DMS114 treated with DMSO at 0.1 percent for 48 hours (cell line): ENCODE data around the gene MTUS2.
"Not testable (repeated sequence)": the region's sequence is repeated elsewhere in the genome, so short reads cannot be mapped to it uniquely, and the experiment has no call there.

Experiments
- DNase-seq: peaks from one replicate; lab custom pipeline; 2025; ENCODE audit not compliant: unreplicated experiment; lab: John Stamatoyannopoulos, UW

Gene MTUS2

DNA sequence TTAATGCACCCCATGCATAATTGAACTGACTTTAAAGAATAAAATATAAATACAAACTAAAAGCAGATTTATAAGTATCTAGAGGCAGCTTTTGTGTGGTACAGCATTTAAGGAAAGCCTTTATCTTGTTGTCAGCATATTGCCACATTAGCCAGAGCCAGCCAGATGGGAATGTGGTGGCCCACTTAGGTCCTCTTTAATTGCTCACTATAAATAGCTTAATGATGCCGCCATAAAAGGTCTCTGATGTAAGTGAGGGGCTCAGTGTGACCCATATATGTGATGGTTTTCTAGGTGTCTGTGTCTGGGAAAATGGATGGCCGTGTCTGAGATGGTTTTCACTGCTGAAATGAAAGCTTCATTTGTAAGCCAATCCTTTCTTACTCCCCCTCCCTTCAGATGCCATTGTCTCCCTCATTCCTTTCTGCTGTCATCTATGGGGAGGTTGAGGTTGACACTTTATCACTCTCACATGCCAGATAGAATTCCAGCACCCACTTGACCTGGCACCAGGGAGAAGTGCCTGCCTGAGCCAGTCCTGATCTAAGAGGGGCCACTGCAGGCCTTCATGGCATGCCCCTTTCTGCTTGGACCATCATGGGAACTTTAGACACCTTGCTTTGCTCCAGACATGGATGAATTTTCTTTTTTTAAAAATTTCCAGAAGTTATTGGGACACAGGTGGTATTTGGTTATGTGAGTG lies 135.3 kb downstream of the MTUS2 start:
- DNase-seq = no peak

- no peak for DNase-seq
These were observed 137.9 kb downstream of the MTUS2 start for GRCh38 chr13:28958018-28958417.

DNA sequence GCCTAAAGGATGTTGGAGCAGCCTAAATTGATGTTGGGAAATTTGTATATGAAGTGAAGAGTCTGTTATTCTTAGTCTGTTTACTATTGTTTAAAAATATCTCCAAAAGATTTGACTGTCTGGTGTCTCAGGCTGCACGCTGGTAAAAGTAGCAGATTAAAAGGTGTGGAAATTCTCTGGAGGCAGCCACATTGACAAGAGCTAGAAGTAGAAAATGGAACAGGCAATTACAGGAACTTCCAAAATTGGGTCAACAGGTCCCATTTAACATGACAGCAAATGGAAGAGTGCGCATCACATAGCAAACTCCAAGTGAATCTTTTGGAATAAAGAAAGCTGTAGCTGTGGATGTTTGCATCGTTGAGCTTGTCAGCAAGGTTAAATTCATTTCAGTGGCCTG lies 138.3 kb downstream of the MTUS2 start:
- DNase-seq = no peak

DNA sequence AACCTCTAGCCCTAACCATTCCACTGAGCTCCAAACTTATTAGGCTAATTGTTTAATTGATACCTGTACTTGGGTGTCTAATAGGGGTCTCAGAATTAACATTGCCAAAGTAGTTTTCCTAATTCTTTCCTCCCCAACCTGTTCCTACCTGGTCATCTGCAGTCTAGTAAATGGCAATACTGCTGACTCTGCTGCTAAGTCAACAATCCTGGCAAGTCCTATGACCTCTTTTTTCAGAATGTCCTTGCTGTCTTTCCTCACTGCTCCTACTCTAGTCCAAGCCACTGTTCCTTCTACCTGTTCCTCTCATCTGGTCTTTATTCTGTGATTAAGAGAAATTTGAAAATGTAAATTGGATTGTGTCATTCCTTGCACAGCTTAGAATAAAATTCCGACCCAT lies 143.9 kb downstream of the MTUS2 start:
- DNase-seq = no peak

DNA sequence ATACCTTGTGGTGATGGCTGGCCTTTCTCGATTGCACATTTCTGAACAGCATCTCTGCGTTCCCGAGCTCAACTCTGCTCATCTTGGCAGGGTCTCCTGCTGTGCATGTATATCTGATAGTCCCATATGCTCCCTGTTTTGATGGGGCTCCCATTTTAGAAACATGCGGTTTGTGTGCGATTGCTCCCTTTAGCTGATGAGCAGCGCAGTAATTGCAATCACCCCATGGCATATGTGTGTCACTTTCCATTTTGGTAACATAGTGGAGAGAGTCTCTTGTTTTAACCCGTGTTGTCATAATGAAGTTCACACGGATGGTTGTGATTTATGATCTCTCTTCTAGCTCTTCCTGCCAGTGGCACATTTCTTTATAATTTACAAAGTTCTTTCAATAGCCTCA lies 144.7 kb downstream of the MTUS2 start:
- no peak for DNase-seq

GRCh38 chr13:28967029-28967915 lies 147.1 kb downstream of the MTUS2 start:
- no peak for DNase-seq

DNA sequence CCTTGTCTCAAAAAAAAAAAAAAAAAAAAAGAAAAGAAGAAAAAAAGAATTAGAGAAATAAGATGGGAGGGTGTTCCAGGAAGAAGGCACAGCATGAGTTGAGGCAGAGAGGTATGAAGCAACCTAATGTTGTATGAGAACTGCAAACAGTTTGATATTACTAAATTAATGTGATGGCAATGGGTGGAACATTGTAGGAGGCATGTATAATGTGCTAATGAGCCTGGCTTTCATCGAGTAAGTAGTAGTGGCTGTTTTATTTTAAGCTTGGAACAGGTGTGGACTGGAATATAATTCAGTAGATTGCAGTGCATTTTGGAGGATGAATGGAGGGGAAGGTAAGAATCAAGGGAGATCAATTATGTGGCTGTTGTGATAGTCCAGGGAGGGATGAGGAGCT lies 156.1 kb downstream of the MTUS2 start:
- no peak for DNase-seq

DNA sequence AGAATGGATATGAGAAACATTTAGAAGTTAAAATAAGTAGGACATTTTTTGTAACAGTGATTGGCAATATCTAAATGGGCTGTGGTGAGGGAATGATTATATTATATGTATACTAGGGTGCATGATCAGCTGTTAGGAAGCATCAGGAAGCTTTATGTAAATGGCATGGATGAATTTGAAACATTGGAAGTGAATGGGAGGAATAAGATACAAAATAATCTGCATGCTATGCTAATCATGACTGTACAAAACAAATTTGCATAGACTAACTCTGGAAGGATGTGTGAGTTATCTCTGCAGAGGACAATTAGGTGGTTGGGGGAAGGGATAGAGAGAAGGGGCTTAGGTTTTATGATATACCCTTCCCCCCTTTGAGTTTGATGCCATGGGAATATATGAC lies 156.5 kb downstream of the MTUS2 start:
- no peak for DNase-seq

DNA sequence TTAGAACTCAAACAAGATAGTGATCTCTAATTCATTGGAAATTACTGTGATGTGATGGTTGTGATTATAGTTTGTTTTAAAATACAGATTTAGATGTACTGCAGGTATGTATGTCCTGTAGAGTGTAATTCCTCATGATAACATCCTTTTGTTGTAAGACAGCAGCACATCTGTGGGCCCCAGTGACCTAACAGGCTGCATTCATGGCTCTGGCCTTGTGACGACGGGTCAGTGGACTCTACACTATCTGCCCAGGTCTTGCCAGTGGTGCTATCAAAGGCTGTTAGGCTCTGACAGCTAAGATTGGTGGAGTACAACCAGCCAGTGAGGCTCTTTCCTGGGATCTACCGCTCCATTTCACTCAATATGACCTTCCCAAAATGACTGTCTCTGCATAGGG lies 158.4 kb downstream of the MTUS2 start:
- no peak for DNase-seq

- no peak for DNase-seq
These were observed 161.4 kb downstream of the MTUS2 start for GRCh38 chr13:28981530-28981929.

GRCh38 chr13:28983641-28984040 lies 163.5 kb downstream of the MTUS2 start:
- no peak for DNase-seq

DNA sequence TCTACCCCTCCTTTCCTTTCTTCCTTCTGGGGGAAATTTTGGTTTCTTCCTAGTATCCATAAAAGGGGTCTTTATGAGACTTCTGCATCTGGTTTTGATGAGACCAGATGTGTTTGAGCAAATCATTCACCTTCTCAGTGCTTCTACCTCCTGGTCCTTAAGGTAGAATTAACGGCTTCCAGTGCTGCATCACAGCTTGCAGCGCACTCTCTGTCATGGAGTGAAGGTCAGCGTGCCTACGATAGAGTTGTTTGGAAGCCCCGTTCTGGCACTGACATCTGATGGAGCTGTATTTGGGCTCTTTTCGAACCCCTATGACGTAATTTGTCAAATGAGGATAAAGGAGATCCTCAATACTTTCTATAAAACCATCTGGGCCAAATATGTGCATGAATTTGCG lies 164.2 kb downstream of the MTUS2 start:
- DNase-seq = no peak

GRCh38 chr13:28984825-28985224 lies 164.7 kb downstream of the MTUS2 start:
- no peak for DNase-seq

DNA sequence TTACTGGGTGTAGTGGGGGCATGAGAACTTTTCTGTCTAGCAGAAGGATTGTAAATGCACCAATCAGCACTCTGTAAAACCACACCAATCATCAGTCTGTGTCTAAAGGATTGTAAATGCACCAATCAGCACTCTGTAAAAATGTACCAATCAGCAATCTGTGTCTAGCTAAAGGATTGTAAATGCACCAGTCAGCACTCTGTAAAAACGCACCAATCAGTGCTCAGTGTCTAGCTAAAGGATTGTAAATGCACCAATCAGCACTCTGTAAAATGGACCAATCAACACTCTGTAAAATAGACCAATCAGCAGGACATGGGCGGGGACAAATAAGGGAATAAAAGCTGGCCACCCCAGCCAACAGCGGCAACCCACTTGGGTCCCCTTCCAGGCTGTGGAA lies 170.2 kb downstream of the MTUS2 start:
- not testable (repeated sequence) for DNase-seq

DNA sequence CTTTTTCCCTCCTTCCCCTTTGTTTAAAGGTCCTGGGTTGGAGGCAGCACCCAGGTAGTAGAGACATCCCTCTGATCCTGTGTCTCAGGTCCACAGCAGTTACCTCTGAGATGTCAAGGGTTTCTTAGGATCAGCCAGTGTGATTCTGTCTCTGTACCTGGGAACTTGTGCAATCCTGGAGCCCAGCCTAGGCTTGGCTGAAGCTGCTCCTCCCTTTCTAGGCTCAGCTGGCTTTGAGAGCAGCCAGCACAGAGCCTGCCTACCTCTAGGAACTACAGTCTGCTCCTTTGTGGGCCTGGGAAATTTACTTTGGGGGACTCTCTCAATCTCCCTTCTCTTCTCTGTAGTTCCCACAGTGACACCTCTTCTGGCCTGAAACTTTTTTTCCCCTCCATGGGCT lies 171.6 kb downstream of the MTUS2 start:
- no peak for DNase-seq

DNA sequence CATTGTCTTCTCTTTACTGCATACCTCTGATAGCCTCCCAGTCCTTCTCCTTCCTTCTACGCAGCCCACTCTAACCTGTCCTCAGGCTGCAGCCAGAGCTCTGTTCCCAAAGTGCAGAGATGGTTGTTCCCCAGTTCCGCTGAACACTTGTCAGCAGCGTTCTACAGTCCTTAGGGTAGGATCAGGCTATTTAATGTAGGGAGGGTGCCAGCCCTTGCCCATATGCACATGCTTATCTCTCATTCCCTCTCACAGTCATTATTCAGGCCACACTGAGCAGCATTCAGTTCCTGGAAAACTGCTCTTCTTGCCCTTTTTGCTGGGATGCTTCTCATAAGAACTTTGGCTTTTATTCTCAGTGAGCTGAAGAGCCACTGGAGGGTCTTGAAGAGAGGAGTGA lies 180.7 kb downstream of the MTUS2 start:
- no peak for DNase-seq

- DNase-seq = no peak
These were observed 185.1 kb downstream of the MTUS2 start for GRCh38 chr13:29005035-29005762.

- DNase-seq = no peak
These were observed 185.6 kb downstream of the MTUS2 start for GRCh38 chr13:29005763-29006120.

GRCh38 chr13:29006359-29006850 lies 186.3 kb downstream of the MTUS2 start:
- DNase-seq = no peak

- DNase-seq = no peak
These were observed 188.2 kb downstream of the MTUS2 start for GRCh38 chr13:29008296-29008695.

GRCh38 chr13:29020314-29020713 lies 200.2 kb downstream of the MTUS2 start:
- no peak for DNase-seq

DNA sequence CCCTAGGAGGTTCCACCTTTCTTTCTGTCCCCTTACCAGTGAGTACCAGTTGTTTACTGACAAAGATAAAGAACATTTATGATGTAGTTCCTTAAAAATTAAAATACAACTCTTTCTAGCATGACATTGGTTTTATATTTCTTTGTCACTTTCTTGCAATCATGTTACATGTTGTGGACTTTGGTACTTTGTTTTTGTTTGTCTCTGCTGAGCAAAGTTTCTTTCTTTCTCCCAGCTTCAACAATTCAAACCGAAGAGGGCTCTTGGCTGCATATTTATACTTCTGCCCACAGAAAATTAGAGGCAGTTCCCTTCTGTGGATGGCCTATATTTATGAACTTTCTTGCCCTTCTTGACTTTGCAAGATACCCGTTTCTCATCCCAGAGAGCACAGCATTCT lies 201.2 kb downstream of the MTUS2 start:
- no peak for DNase-seq
